GM18520 (cell line): ENCODE data around the gene PDZK1IP1.
"Not testable (repeated sequence)": the region's sequence is repeated elsewhere in the genome, so short reads cannot be mapped to it uniquely, and the experiment has no call there.

Experiments
- ATAC-seq: cut with Tn5 transposase; IDR thresholded peaks from one replicate; pipeline ENCODE4 v1.9.1; 2021; ENCODE audit not compliant: unreplicated experiment

PDZK1IP1 gene

GRCh38 chr1:47223921-47224675 lies 34.3 kb upstream of the PDZK1IP1 start:
- no peak for ATAC-seq

GRCh38 chr1:47223174-47223920 lies 33.5 kb upstream of the PDZK1IP1 start:
- ATAC-seq = no peak

GRCh38 chr1:47222476-47222875 lies 32.6 kb upstream of the PDZK1IP1 start:
- ATAC-seq = no peak

GRCh38 chr1:47219590-47220220 lies 29.9 kb upstream of the PDZK1IP1 start:
- no peak for ATAC-seq

DNA sequence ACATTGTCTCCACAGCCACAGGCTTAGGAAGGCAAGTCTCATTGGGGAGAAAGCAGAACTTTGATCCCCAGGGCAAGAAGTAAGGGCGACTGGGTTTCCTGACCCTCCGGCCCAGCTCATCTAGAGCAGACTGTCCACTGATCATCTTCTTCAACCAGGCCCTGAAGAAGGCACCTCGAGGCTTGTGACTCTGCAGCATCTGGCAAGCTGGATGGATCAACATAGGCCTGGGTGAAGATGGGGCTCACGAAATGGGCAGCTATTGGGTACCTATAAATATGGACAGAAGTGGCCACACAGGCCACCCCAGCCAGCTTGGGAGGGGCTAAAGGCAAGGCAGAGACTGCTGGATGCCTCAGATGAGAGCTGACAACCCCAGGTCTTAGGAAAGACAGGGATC lies 29.2 kb upstream of the PDZK1IP1 start:
- ATAC-seq = no peak

DNA sequence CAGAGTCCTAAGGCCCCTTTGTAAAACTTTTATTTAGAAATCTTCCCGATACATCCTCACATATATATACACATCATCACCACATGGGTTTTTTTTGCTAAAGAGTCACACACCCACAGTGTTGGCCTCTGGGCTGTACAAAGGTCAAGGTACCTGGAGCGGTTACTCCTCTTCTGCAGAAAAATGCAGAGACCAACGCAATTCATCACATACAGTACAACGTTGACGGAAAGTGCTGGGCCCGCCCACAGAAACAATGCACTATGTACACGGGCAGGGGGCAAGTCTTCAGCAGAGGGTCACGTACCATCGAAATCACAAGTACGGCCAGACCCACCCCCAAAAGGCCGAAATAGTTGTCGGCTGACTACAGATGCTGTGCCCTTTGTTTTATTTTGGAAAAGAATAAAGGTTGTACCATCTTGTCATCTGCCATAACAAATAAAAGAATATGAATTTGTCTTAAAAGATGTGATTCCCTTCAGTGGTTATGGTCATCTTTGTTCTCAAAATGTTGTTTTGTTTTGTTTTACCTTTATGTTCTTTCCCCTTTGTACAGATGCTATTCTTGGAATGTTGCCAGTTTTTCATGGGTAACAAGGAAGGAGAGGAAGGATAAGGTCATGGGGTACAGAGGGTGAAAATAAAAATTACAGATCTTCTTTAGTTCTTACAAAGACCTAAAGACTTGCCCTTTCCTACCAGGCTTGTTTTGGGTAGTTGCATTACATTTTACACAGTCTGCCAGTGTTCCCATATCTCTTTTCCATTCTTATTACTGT lies 26.6 kb upstream of the PDZK1IP1 start:
- no peak for ATAC-seq

GRCh38 chr1:47215713-47216112 lies 25.9 kb upstream of the PDZK1IP1 start:
- no peak for ATAC-seq

DNA sequence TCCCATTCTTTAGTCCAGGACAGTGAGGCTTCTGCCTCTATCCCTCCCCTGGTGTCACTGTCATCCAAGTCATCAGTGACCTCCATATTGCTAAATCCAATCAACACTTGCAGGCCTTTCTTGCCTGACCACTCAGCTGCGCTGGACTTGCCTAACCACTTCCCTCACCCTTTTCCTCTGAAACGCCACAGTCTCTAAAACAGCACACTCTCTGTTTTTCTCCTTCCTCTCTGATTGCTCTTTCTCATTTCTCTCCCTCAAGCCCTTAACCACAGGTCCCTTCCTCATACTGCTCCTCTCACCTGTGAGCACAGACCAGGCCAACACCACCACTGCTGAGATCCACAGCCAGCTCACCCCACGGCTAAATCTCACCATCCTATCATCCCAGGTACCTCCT lies 24.7 kb upstream of the PDZK1IP1 start:
- no peak for ATAC-seq

DNA sequence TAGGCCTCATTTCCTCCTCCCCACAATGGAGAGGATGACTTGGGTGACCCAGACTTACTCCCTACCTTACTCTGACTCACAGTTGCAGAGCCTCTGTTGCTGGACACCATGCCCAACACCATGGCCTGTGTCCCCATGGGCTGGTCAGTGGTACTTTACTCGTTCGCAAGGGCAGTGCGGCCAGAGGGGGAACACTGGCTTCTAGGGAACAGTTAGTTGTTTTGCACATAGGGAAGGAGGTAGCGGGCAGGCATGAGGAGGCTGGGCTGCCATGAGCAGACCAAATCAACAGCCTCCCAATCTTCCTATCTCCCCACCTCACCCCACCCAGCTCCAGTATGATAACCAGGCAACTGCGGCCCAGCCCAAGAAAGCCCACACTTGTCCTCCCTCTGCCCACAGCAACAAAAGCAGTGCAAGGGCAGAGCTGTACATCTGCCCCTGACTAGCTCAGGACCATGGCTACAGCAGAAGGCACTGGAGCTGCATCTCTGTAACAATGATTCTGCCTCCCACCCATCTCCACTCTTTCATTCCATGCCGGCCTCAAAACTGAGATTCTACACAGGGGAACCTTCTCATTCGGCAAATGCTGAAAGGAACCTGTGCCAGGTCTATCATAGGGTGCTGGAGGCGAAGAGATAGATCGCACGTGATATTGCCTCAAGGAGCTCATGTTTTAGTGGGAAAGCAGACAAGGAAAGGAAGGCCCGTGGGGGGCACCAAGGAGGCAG lies 23.6 kb upstream of the PDZK1IP1 start:
- ATAC-seq = no peak

DNA sequence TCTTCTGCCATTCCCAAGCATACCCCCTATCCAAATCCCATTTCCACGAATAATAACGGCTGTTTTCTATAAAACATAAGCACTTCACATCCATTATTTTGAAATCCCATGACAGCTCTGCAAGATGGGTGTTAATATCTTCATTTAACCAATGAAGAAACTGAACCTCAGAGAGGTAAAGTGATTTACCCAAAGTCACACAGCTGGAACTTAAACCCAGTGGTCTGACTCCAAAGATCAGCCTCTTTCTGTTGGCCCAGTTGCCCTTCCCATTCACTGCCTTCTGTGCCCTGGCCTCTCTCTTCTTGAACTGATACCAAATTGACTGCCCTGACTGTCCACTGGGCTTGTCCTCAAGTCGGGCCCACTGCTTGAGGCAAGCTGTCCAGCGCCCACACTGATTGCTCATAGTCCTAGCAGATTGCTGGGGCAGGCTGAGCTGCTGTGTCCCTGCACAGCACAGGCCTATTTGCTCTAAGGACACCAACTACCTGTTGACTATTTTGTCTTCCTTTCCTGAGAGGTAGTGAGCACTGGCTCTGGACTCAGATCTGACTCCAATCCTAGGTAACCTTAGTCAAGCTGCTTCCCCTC lies 22.9 kb upstream of the PDZK1IP1 start:
- no peak for ATAC-seq

GRCh38 chr1:47211796-47212269 lies 22.0 kb upstream of the PDZK1IP1 start:
- no peak for ATAC-seq

DNA sequence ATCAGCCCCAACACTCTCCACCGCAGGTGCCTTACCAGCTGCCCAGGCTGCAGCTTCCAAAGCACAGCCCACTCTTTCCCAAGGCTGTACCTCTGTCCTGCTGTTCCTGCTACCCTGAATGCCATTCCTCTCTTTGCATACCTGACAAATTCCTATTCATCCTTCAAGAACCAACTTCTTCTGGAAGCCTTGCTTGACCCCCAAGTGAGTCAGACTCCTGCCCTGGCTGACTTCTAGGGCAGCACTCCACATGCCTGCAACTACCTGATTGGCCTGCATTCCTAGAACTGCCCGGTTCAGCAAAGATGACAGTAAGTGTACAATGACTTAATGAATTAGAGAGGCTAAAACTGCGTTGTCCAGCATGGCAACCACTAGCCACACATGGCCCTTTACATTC lies 20.8 kb upstream of the PDZK1IP1 start:
- no peak for ATAC-seq

DNA sequence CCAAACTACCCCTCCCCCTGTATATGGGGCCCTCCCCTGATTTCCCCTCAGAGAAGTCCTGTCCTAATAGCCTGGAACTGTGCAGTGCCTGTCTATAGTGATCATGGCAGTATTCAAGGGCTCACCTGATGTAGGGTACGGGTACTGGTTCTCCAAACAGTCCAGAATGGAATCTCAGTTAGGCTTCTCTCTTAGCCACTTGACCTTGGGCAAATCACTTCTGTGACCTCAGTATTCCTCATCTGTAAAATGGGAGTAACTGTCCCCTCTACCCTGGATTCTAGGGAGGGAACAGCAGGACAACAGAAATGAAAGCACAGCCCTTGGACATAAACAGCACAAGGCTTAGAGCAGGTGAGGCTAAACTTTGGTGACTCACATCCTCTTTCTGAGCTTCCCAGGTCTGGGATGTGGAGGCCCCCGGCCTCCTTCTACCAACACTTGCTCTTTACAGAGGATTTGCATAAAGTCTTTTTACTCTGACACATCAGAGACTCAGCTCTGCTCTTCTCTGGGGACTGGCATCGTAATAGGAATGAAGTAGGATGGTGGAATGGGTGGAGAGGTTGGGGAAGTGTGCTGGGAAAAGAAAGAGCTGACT lies 20.0 kb upstream of the PDZK1IP1 start:
- no peak for ATAC-seq

- ATAC-seq = no peak
These were observed 19.3 kb upstream of the PDZK1IP1 start for GRCh38 chr1:47209091-47209490.

- ATAC-seq = no peak
These were observed 18.6 kb upstream of the PDZK1IP1 start for GRCh38 chr1:47208374-47208850.

DNA sequence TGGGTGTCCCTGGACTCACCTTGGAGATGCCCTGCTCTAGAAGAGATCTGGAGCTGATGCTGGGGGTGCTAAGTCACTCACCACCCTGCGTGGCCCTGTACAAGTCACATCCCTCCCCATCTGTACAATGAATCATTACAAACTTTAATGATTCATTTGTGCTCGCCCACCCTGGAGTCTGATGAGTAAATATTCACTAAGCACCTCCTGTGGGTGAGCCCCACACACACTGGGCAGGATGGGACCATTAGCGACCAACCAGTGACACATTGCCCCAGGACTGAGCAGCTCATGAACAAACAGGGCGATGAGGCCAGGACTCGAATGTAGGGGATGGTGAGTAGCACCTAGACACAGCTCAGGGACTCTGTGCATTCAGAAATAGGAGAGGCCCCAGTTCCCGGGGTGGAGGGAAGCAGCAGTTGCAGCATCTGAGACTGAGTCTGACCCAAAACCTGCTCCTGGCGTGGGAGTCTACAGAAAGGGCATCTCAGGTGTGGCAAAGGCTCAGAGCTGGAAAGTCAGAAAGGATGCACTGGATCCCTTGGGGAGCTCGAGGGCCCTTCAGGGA lies 18.1 kb upstream of the PDZK1IP1 start:
- ATAC-seq = no peak

DNA sequence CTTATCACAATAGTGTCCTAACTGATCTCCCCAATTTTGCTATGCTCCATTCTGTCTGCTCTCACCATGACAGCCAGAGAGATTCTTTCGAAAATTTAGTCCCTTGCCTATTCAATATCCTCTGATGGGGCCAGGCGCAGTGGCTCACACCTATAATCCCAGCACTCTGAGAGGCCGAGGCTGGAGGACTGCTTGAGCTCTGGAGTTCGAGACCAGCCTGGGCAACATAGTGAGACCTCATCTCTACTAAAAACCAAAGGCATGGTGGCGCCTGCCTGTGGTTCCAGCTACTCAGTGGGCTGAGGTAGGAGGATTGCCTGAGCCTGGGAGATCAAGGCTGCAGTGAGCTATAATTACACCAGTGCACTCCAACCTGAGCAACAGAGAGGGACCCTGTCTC lies 16.1 kb upstream of the PDZK1IP1 start:
- ATAC-seq = no peak

GRCh38 chr1:47203504-47203903 lies 13.7 kb upstream of the PDZK1IP1 start:
- ATAC-seq = not testable (repeated sequence)

GRCh38 chr1:47201179-47201578 lies 11.3 kb upstream of the PDZK1IP1 start:
- no peak for ATAC-seq
